HUES48 (cell line): ENCODE measurements around the gene EME2.

ENCODE experiments used
- H3K27ac ChIP-seq: one replicate; pipeline ENCODE4 v1.7.0; 2013; ENCODE audit warnings: low read depth, low read length, inconsistent platforms
- H3K27me3 ChIP-seq: 2 replicates; pipeline ENCODE4 v1.6.1; 2013; ENCODE audit warnings: mild to moderate bottlenecking, low read length; ENCODE audit not compliant: control insufficient read depth, insufficient read depth
- H3K36me3 ChIP-seq: 2 replicates; pipeline ENCODE4 v1.6.1; 2013; ENCODE audit warnings: low read length; ENCODE audit not compliant: control insufficient read depth, insufficient read depth
- H3K4me1 ChIP-seq: 2 replicates; pipeline ENCODE4 v1.6.1; 2013; ENCODE audit warnings: mild to moderate bottlenecking, low read length; ENCODE audit not compliant: control insufficient read depth, insufficient read depth
- H3K4me3 ChIP-seq: 2 replicates; pipeline ENCODE4 v1.5.1; 2013; ENCODE audit warnings: mild to moderate bottlenecking, low read depth, low read length
- H3K9ac ChIP-seq: 2 replicates; pipeline ENCODE4 v1.6.1; 2013; ENCODE audit warnings: mild to moderate bottlenecking, low read depth, low read length, moderate library complexity
- H3K9me3 ChIP-seq: 2 replicates; pipeline ENCODE4 v1.6.1; 2013; ENCODE audit warnings: low read length; ENCODE audit not compliant: control insufficient read depth, insufficient read depth

EME2 gene

DNA sequence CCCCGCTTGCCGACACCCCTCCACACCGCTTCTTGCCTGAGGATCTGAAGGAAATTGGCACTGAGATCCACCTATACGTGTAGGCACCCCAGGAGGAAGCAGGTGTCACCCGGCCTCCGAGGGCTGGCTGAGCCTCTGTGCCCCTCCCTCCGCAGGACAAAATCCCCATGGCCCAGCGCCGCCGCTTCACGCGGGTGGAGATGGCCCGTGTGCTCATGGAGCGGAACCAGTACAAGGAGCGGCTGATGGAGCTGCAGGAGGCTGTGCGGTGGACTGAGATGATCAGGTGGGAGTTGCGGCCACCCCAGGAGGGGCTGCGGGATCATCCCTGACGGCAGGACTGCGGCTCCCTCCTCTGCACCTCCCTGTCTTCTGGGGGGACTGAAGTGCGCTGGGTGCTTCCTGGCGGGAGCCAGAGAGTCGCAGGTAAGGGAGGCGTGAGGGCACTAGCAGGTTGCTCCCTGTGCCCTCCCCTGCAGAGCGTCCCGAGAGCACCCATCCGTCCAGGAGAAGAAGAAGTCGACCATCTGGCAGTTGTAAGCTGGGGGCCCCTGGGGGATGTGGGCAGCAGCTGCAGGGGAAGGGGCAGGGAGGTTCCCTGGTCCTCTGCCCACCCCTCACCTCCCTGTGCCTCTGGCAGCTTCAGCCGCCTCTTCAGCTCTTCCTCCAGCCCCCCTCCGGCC, 10.3 kb upstream of the EME2 start:
- no peaks in the 10 kb centered on the region for H3K27me3 ChIP-seq
- H3K9ac ChIP-seq = no peak overlapping the region
- peaks cover 6% of the 10 kb centered on the region; the same call in 1 of the 2 replicates for H3K4me1 ChIP-seq
- peaks cover 15% of the 10 kb centered on the region; the same call in 1 of the 2 replicates for H3K36me3 ChIP-seq
- H3K27ac ChIP-seq = no peak overlapping the region
- H3K4me3 ChIP-seq = no peak overlapping the region
- no peaks in the 10 kb centered on the region for H3K9me3 ChIP-seq

DNA sequence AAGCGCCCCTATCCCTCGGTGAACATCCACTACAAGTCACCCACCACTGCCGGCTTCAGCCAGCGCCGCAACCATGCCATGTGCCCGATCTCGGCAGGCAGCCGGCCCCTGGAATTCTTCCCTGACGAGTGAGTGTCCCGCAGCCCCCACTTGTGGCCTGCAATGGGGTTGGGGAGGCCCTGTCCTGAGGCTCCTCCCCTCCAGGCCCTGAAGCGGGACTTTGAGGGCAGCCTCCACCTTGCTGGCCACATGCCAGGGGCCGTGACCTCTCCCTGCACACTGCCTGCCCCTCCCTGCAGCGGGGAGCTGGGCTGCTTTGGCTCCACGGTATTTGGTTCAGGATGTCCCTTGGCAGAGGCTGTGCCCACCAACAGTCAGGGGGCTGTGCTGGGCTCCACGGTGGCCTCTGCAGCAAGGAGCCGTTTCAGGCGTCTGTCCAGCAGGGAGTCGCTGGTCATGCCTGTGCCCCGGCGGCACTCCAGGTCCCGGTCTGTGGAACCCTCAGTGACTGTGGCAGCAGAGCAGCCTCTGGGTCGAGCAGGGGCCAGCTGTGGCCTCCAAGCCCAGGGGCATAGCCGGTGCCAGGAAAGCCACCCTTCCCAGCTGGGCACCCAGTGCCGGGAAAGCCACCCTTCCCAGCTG, 9.6 kb upstream of the EME2 start:
- Histone ChIP-seq H3K27ac (no peak overlapping the region), H3K27me3 (no peaks in the 10 kb centered on the region), H3K9ac (no peak overlapping the region), H3K36me3 (peaks cover 21% of the 10 kb centered on the region; the same call in 1 of the 2 replicates), H3K9me3 (no peaks in the 10 kb centered on the region), H3K4me1 (peaks cover 6% of the 10 kb centered on the region; the same call in 1 of the 2 replicates), H3K4me3 (no peak overlapping the region)

DNA sequence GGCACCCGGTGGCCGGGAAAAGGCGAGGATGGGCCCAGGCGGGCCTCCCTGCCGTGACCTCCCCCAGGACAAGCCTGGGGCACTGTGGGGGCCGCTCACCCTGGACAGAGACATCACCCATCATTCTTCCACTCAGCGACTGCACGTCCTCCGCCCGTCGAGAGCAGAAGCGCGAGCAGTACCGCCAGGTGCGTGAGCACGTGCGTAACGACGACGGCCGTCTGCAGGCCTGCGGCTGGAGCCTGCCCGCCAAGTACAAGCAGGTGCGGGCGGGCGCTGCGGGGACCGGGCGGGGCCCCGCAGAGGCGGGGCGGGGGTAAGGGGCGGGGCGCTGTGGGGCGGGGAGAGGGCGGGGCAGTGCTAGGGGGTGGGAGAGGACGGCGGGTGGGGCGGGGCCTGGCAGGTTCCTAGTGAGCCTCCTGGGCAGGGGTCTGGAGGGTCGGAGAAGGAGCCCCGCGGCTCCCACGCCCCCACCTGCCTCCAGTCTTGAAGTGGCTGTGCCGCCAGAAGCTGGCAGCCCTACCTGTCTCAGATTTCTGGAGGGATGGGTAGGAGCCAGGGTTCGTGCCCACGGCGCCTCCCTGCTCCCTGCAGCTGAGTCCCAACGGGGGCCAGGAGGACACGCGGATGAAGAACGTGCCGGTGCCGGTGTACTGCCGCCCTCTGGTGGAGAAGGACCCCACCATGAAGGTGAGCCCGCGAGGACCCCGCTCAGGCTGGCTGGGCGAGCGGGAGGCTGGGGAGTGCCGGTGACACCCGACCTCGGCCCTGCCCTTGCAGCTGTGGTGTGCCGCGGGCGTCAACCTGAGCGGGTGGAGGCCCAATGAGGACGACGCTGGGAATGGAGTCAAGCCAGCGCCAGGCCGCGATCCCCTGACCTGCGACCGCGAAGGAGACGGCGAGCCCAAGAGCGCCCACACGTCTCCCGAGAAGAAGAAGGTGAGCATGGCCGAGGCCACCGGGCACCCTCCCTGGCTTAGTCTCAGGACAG, 8.8 kb upstream of the EME2 start:
- Histone ChIP-seq H3K9ac (no peak overlapping the region), H3K27ac (no peak overlapping the region), H3K36me3 (peaks cover 27% of the 10 kb centered on the region; the same call in 1 of the 2 replicates), H3K9me3 (no peaks in the 10 kb centered on the region), H3K4me1 (peaks cover 6% of the 10 kb centered on the region; the same call in 1 of the 2 replicates), H3K27me3 (no peaks in the 10 kb centered on the region), H3K4me3 (peak overlapping the region; percentile 52)

DNA sequence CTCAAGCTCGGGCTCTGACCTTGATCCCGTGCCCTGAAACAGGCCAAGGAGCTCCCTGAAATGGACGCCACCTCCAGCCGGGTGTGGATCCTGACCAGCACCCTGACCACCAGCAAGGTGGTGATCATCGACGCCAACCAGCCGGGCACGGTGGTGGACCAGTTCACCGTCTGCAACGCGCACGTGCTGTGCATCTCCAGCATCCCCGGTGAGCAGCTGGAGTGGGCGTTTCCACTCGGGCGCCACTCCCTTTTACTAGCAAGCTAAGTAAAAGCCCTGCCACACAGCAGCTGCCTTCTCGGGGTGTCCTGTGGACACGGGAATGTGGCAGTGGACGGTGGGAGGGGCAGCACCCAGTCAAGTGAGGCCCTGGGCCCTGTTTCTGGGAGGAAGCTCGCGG, 7.6 kb upstream of the EME2 start:
- Histone ChIP-seq H3K4me1 (peaks cover 6% of the 10 kb centered on the region; the same call in 1 of the 2 replicates), H3K27me3 (no peaks in the 10 kb centered on the region), H3K9me3 (no peaks in the 10 kb centered on the region), H3K36me3 (peaks cover 31% of the 10 kb centered on the region; the same call in 1 of the 2 replicates), H3K27ac (no peak overlapping the region), H3K9ac (no peak overlapping the region), H3K4me3 (no peak overlapping the region)

DNA sequence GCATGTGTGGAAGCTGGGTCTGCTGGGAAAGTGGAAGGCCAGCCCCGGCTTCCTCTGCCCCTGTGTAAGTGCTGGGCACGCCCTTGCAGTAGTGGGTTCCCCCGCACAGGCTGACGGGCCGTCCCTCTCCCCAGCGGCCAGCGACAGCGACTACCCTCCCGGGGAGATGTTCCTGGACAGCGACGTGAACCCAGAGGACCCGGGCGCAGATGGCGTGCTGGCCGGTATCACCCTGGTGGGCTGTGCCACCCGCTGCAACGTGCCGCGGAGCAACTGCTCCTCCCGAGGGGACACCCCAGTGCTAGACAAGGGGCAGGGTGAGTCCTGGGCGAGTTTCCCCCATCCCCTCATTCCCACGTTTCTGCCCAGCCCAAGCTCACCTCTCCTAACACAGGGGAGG, 6.8 kb upstream of the EME2 start:
- Histone ChIP-seq H3K4me3 (no peak overlapping the region), H3K27ac (no peak overlapping the region), H3K9ac (no peak overlapping the region), H3K9me3 (no peaks in the 10 kb centered on the region), H3K4me1 (peaks cover 10% of the 10 kb centered on the region; the same call in 1 of the 2 replicates), H3K27me3 (no peaks in the 10 kb centered on the region), H3K36me3 (peaks cover 31% of the 10 kb centered on the region; the same call in 1 of the 2 replicates)

DNA sequence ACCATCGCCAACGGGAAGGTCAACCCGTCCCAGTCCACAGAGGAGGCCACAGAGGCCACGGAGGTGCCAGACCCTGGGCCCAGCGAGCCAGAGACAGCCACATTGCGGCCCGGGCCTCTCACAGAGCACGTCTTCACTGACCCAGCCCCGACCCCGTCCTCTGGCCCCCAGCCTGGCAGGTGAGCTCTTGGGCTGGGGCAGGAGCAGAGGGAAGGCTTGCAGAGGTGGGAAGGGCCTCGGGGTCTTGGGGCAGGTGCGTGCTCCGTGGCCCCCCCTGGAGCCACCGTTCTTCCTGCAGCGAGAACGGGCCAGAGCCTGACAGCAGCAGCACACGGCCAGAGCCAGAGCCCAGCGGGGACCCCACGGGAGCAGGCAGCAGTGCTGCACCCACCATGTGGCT, 6.4 kb upstream of the EME2 start:
- peaks cover 10% of the 10 kb centered on the region; the same call in 1 of the 2 replicates for H3K4me1 ChIP-seq
- H3K4me3 ChIP-seq = no peak overlapping the region
- no peaks in the 10 kb centered on the region for H3K27me3 ChIP-seq
- no peak overlapping the region for H3K27ac ChIP-seq
- no peak overlapping the region for H3K9ac ChIP-seq
- H3K9me3 ChIP-seq = no peaks in the 10 kb centered on the region
- peaks cover 31% of the 10 kb centered on the region; the same call in 1 of the 2 replicates for H3K36me3 ChIP-seq

DNA sequence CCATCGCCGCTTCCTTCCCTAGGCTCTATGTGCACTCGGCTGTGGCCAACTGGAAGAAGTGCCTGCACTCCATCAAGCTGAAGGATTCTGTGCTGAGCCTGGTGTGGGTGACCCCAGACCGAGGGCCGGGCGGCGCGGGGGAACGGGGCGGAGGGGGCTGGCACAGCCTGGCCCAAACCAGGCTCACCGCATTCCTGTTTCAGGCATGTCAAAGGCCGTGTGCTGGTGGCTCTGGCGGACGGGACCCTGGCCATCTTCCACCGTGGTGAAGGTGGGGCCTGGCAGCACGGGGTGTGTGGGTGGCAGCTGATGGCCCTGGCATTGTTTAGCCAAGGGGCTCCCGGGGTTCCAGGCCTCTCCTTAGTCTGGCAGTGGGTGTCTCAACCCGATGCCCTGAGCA, 5.9 kb upstream of the EME2 start:
- no peak overlapping the region for H3K27ac ChIP-seq
- no peaks in the 10 kb centered on the region for H3K27me3 ChIP-seq

DNA sequence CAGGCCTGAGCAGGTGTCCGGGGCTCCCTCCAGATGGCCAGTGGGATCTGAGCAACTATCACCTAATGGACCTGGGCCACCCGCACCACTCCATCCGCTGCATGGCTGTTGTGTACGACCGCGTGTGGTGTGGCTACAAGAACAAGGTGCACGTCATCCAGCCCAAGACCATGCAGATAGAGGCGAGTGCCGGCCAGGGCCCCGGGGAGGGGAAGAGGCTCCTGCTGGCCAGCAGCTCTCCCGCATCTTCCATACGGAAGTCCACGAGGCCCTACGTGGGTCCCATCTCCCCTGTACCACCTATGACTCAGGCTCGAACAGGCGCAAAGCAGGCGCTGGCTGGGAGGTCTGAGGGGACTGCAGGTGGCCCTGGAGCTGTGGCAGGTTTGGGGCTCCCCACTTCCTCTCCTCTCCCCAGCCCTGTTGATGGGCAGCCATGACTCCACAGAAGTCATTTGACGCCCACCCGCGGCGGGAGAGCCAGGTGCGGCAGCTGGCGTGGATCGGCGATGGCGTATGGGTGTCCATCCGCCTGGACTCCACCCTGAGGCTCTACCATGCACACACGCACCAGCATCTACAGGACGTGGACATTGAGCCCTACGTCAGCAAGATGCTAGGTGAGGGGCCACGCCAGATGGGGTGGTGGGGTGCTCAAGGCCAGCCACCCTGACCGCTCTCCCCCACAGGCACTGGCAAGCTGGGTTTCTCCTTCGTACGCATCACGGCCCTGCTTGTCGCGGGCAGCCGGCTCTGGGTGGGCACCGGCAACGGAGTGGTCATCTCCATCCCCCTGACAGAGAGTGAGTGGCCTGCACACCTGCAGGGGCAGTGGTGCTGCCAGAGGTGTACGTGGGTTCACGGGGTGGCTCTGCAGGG, 5.3 kb upstream of the EME2 start:
- peaks cover 31% of the 10 kb centered on the region; the same call in 1 of the 2 replicates for H3K36me3 ChIP-seq
- peaks cover 10% of the 10 kb centered on the region; the same call in 1 of the 2 replicates for H3K4me1 ChIP-seq
- H3K27ac ChIP-seq = no peak overlapping the region
- no peak overlapping the region for H3K4me3 ChIP-seq
- no peak overlapping the region for H3K9ac ChIP-seq
- no peaks in the 10 kb centered on the region for H3K9me3 ChIP-seq
- no peaks in the 10 kb centered on the region for H3K27me3 ChIP-seq

More for the DNA sequence above, 5.9 kb upstream of the EME2 start:
- peaks cover 31% of the 10 kb centered on the region; the same call in 1 of the 2 replicates for H3K36me3 ChIP-seq
- H3K9ac ChIP-seq = no peak overlapping the region
- H3K4me1 ChIP-seq = peaks cover 10% of the 10 kb centered on the region; the same call in 1 of the 2 replicates
- H3K9me3 ChIP-seq = no peaks in the 10 kb centered on the region
- H3K4me3 ChIP-seq = no peak overlapping the region

DNA sequence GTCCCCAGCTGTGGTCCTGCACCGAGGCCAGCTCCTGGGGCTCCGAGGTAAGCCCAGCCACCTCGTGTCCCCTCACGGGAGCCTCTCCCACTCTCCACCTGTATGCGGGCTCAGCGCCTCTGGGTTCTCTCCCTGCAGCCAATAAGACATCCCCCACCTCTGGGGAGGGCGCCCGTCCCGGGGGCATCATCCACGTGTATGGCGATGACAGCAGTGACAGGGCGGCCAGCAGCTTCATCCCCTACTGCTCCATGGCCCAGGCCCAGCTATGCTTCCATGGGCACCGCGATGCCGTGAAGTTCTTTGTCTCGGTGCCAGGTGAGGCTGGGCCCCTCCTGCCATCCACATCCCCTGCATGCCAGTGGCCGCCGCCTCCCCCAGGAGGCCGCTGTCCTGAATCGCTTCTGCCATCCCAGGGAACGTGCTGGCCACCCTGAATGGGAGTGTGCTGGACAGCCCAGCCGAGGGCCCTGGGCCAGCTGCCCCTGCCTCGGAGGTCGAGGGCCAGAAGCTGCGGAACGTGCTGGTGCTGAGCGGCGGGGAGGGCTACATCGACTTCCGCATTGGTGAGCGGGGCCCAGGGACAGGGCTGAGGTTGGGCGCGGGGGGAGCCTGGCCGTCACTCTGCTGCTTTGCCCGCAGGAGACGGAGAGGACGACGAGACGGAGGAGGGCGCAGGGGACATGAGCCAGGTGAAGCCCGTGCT, 4.4 kb upstream of the EME2 start:
- H3K9ac ChIP-seq = no peak overlapping the region
- H3K4me1 ChIP-seq = peaks cover 10% of the 10 kb centered on the region; the same call in 1 of the 2 replicates
- H3K9me3 ChIP-seq = no peaks in the 10 kb centered on the region
- H3K4me3 ChIP-seq = no peak overlapping the region
- H3K27ac ChIP-seq = no peak overlapping the region
- H3K36me3 ChIP-seq = peaks cover 31% of the 10 kb centered on the region; the same call in 1 of the 2 replicates
- no peaks in the 10 kb centered on the region for H3K27me3 ChIP-seq
